GM21619 (cell line): Measurements from ENCODE around the gene WWP2.
"Not testable (repeated sequence)": the region's sequence is repeated elsewhere in the genome, so short reads cannot be mapped to it uniquely, and the experiment has no call there.

ENCODE experiments used
- ATAC-seq: cut with Tn5 transposase; IDR thresholded peaks from one replicate; pipeline ENCODE4 v1.9.1; 2021; ENCODE audit not compliant: unreplicated experiment

The WWP2 gene

DNA sequence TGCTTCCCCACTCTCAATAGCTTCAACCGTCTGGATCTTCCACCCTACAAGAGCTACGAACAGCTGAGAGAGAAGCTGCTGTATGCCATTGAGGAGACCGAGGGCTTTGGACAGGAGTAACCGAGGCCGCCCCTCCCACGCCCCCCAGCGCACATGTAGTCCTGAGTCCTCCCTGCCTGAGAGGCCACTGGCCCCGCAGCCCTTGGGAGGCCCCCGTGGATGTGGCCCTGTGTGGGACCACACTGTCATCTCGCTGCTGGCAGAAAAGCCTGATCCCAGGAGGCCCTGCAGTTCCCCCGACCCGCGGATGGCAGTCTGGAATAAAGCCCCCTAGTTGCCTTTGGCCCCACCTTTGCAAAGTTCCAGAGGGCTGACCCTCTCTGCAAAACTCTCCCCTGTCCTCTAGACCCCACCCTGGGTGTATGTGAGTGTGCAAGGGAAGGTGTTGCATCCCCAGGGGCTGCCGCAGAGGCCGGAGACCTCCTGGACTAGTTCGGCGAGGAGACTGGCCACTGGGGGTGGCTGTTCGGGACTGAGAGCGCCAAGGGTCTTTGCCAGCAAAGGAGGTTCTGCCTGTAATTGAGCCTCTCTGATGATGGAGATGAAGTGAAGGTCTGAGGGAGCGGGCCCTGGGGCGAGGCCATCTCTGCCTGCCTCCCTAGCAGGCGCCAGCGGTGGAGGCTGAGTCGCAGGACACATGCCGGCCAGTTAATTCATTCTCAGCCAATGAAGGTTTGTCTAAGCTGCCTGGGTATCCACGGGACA lies 177.9 kb downstream of the WWP2 start:
- ATAC-seq, result no peak

DNA sequence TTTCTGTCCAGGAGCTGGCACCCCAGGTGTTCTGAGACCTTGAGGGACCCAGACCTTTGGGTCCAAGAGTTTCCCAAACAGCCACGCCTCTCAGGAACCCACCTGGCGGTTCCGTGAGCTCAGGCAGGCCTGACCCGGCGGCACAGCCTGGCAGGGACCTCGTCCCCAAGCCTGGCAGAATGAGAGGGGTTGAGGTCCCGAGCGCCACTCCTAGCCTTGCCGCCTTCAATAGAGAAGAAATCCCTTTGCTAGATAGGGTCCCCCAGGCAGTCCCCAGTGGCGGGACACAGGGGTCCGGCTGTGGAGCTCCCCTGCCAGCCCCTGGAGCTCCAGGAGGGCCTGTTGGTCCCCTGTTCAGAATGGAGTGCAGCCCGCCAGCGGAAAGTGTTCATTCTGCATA lies 178.5 kb downstream of the WWP2 start:
- no peak for ATAC-seq

DNA sequence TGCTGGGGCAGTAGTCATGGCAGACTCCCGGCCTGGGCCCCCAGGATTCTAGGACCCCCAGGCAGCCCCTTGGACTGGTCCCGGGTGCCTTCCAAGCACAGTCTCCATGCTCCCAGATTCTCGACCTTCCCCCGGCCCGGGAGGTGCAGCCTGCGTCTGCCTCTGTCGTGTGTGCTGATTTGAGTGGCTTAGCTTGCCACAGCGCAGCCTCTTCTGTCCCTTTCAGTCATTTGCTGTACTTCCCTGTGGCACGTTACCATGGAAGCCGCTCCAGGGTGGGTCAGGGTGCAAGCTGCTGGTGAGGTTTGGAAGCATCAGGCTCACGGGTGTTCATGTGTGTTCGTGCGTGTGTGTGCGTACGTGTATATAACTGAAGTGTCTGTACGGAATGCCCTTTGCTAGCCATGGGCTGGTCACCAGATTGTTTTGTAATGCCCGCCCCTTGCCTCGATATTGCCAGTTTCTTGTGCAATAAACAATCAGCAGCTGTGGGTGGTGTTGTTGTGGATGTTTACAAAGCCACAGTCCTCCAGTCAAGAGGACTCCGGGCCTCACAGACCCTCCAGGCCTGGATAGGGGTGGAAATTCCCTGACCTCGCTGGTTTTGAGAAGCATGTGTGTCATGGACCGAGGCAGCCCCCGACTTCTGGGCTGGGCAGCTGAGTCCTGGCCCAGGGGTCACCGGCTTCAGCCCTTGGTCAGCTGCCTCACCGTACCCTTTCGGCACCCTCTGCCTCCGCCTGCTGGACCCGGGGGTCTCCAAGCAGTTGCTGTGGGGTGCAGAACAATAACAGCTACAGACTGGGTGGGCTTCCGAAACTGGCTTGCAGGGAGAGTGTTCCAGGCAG lies 179.3 kb downstream of the WWP2 start:
- ATAC-seq, result no peak

DNA sequence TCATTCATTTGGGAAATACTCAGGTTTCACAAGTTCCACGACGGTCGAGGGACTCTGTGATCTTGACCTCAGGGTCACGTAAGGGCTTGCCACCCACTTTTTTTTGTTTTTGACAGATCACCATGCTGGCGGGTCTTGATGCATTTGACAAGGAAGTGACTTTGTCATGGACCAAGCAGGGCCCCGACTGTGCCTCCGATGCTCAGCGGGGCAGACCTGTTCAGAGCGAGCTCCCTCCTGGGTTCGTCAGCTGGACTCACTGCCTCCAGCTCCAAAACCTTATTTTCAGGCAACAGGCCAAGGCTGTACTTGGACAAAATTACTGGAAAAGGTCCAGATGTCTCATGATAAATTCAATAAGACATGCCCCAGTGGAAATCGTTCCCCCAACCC lies 180.0 kb downstream of the WWP2 start:
- ATAC-seq, result no peak

DNA sequence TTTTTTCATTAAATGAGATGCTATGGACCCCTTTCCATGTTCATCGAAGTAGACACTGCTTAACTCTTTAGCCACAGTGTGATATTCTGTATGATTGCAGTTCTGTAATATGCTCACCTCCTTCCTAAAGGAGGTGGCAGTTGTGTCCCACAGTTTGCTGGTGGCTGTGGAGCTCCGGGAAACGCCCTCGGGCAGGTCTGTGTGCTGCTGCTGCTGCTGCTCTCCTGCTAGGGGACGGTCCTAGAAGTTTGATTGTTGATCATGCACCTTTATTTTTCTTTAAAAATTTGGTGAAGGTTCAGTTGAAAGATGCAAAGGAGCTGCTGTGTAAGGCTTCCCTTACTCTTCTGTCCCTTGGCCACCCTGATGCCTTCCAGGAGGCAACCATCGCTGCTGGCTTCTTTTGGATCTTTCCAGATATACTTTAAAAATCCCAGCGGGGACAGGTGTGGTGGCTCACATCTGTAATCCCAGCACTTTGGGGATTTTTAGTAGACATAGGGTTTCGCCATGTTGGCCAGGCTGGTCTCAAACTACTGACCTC lies 180.6 kb downstream of the WWP2 start:
- ATAC-seq, result no peak

DNA sequence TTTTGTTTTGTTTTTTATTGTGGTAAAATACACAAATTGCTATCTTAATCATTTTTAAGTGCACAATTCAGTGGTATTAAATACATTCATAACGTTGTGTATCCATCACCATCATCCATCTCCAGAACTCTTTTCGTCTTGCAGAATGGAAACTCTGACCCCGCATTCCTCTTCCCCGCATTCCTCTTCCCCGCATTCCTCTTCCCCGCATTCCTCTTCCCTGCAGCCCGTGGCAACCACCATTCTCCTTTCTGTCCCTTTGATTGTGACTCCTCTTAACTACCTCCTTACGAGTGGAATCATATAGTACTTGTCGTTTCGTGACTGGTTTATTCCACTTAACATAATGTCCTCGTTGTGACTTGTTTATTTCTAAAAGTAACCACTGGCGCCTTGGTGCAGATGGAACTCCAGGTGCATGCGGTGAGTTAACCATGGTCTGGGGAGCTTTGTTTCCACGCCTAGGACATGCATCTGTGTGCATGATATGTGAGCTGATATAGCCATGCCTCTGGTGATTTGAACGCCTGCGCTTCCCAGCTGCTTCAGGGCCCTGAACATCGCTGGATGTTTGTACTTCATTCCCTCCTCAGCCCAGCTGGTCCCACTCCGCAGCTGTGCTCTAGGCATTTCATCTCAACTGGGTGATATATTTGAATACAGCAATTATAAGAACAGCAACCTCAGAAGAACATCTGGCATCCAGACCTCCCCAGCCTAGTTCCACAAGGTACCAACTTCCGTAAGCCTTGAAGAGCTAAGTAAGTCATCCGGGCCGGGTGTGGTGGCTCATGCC lies 181.3 kb downstream of the WWP2 start:
- ATAC-seq, result not testable (repeated sequence)

DNA sequence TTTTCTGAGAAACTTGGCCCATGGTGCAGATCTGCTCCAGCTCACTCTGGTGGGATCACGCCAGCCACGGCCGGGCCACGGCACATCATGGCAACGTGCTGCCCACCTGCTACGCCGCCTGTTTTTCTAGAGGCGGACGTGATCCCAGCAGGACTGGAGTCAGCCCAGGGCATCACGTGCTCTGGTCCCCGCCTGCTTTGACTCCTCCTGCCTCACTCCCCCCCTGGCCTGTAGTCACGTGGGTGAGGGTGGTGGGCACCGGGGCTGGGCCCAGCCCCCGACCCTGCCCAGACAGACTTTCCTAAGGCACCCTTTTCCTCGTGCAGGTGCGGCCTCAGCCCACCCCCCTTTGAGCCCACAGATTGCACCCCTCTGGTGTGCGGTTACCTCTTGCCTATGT lies 188.3 kb downstream of the WWP2 start:
- not testable (repeated sequence) for ATAC-seq

DNA sequence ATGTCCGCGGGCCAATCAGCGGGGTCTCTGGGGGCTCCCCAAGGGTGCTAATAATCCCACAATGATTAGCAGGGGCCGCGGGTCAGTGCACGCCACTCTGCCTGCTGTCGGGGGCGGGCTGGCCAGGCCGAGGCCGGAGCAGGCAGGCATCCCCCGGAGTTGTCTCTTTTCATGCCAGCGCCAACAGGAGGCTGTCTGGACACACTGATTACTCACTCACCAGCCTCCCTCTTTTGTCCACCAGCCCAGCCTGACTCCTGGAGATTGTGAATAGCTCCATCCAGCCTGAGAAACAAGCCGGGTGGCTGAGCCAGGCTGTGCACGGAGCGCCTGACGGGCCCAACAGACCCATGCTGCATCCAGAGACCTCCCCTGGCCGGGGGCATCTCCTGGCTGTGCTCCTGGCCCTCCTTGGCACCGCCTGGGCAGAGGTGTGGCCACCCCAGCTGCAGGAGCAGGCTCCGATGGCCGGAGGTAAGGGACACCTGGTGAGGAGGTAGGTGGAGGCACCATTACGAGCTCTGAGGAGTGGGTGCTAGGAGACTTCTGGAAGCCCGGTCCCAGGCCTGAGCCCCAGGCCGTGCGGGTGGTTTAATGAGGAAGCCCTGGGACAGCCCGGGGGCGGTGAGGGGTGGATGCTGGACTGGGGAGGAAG lies 189.0 kb downstream of the WWP2 start, which contains the start of gene CLEC18A:
Gene CLEC18A (plus strand): TSS at position 318 of the 655 bp plus-strand sequence. CDS start 33 bp downstream, at position 351.
- ATAC-seq, result not testable (repeated sequence)

DNA sequence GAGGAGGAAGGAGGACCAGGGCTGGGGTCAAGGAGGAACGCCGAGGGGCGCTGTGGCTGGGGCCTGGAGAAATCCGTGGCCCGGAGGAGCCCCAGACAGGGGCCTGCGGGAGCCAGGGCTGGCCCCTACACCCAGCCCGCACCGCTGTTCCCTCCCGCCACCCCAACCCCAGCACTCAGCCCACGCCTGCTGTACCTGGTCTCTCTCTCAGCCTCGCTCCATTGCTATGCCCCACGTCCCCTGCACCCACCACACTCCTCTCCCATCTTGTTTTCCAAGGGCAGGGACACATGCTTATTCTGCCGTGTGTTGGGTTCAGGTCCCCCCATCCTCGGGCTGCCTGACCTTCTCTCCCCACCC lies 189.5 kb downstream of the WWP2 start:
- not testable (repeated sequence) for ATAC-seq

DNA sequence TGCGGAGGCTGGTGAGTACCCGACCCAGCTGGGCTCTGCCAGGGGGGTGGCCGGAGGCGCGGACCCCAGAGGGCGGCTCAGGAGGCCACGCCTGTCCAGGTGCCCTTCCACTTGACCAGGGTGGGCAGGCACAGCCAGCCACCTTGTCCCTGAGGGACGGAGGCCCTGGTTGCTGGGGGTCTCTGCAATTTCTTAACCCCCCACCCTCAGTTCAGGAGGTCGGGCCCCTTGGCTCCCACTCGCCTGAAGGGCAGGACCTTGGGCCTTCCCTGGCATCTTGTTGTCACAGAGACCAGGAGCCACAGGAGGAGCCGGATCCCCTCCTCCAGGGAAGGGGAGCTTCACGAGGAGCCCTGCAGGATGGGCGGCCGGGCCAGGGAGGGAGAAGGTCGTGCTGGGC lies 190.0 kb downstream of the WWP2 start:
- ATAC-seq, result not testable (repeated sequence)

DNA sequence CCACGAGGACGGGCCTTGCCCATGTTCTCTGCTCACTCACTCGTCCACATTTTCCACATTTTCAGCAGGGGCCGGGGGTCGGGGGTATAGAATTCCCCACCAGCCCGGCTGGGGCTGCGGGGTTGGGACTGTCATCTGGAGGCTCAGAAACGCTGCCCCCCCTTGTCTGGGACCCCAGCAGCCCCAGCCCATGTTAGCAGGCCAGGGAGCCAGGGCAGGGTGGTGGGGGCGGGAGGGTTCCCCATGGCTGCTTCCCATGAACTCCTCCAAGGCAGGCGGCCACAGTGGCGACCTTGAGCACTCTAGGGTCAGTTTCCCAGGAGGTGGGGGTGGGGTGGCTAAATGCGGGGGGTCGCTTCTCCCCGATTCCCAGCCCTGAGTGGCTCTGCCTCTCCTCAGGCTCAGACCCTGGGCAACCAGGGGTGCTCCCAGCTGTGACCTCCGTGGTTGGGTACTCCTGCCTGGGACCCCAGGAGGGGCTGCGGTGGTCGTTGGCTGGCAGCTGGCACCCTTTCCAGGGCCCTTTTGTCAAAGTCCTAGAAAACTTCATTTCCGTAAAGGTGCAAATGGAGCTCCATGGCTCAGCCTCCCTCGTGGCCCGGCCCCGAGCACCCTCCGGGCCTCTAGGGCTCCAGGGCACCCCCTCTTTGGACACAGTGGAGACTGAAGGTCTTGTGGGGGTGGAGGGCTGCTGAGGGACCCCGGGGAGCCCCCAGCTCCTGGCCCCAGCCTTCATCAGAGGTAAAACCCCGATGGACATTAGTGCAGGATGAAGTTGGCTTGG lies 190.6 kb downstream of the WWP2 start:
- not testable (repeated sequence) for ATAC-seq

DNA sequence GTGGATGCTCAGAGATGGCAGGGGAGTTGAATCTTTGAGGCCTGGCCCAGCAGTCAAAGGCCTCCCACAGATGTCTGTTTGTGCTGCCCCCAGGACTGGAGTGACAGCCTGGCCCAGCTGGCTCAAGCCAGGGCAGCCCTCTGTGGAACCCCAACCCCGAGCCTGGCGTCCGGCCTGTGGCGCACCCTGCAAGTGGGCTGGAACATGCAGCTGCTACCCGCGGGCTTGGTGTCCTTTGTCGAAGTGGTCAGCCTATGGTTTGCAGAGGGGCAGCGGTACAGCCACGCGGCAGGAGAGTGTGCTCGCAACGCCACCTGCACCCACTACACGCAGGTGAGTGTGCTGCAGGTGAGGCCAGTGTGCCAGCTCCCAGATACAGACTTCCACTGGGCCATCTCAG lies 192.1 kb downstream of the WWP2 start:
- not testable (repeated sequence) for ATAC-seq

DNA sequence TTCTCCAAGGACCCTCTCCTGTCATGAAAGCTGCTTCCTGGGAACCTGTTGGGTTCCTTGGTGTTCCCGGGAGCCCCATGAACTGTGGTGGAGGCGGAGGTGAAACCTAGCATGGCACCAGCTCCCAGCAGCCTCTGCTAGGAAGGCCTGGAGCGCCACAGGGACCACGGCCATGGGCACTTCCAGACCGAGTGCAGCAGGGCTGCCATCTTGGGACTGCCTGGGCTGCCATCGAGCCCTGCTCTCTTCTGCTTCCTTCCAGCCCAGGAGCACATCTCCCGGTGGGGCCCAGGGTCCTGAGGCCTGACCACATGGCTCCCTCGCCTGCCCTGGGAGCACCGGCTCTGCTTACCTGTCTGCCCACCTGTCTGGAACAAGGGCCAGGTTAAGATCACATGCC lies 201.2 kb downstream of the WWP2 start:
- not testable (repeated sequence) for ATAC-seq

DNA sequence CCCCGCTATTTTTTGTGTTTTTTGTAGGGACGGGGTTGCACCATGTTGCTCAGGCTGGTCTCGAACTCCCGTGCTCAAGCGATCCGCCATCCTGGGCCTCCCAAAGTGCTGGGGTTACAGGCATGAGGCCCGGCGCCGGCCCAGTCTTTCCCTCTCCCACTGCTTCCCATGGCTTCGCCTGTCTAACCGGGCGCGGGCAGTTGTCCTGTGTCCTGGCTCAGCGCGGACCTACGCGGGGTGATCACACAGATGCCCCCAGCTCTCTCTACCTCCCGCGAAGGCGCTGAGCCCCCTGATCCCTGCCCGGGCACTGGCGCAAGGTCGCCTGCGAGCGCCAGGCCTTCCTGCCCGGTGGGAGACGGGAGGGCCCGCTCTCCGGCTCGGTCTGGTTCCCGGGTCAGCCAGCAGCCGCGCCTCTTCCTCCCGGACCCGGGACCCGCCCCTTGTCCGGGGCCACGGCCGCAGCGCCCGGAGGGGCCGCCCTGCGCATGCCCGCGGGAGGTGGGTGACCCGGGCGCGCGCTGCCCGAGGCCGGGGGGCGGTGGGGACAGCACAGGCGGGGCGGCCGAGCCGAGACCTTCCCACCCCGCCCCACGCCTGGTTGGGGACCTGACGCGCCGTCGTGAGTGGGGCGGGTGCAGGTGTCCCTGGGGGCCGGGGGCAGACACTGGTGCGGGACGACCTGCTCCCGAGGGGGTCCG lies 203.0 kb downstream of the WWP2 start:
- not testable (repeated sequence) for ATAC-seq

DNA sequence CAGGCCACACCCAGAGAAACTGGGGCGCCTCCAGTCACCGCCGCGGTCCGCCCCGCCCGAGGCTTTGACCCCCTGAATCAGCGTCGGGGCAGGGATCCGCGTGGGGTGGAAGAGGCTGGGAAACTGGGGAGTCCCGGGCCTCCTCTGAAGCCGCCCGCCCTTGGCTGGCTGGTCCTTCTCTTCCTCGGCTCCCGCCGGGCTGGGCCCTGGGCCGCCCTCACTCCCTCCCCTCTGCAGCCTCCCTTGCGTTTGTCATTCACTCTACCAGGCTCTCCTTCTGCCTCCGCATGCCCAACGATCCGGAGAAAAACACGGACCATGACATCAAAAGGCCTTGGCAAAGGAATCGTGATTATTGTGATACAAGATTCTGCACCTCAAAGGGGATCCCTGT lies 203.5 kb downstream of the WWP2 start:
- not testable (repeated sequence) for ATAC-seq

DNA sequence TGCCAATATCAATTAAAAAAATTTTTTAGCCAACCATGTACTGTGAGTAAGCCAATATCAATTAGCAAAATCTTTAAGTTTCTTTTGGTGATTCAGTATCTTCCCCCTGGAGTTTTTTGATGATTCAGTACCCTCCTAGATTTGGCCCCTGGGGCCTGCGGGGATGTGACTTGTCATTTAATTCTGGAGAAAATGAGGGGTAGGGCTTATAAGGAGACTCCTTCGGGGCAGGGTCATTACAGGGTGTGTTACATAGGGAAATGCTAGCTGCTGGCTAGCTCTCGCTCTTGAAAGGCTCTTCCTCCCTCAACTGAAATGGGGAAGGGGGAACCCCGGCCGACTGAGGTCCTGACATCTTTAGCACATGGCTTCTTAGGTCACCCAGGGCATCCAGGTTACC lies 205.6 kb downstream of the WWP2 start:
- ATAC-seq, result not testable (repeated sequence)

DNA sequence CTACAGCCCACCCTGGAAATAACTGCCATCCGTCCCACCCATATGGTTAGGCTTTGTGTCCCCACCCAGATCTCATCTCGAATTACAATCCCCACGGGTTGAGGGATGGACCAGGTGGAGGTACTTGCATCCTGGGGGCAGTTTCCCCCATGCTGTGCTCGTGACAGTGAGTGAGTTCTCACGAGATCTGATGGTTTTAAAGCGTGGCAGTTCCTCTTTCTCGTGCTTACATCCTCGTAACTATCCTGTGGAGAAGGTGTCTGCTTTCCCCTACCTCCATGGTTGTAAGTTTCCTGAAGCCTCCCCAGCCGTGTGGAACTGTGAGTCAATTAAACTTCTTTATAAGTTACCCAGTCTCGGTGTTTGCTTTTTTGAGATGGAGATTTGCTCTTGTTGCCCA lies 206.0 kb downstream of the WWP2 start:
- ATAC-seq, result not testable (repeated sequence)

DNA sequence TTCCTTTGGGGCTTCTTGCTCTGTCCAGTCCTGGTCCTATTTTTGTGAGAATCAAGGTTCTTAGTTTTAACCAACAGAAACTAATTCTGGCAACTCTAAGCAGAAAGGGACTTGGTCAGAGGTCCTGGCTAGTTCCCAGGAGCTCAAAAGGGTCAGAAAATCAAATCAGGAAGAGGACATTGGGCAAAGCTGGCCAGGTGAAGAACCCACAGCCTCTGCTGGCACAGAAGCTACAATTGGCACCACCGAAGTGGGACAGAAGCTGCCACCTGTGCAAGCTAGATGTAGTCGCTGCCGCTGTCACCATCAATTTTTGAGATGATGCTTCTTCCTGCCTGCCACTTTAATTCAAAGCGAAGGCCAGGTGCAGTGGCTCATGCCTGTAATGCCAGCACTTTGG lies 207.5 kb downstream of the WWP2 start:
- not testable (repeated sequence) for ATAC-seq

DNA sequence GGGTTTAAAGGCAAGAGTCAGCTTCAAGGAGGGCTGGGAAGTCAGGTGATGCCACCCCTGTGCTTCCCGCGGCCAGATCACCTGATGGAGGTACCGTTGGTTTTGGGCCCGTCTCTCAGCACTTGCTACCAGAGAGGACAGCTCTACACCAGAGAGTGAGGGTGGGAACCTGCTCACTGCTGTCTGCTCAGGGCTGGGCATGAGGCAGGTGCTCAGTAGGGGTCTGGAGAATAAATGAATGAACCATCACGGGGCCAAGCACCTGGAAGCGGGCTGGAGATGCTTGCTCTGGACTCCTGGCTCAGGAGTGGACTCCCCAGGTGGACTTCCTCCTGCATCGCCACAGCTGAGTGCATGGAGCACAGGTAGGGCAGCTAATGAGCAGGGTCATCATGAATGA lies 210.0 kb downstream of the WWP2 start:
- ATAC-seq, result not testable (repeated sequence)
